H1 (cell line): Measurements from ENCODE around the gene GCSAML. TPM values are rescaled to one million over a fixed set of nuclear protein-coding genes. Genes with fewer than 3 reads are reported as not detected.

Source experiments
- CTCF ChIA-PET: fragments of 300-600 bp; sonication (Branson Sonifier 250); formaldehyde crosslinking; loops from one replicate; lab custom pipeline; 2021; ENCODE audit not compliant: partially characterized antibody; lab: Charles Lee
- POLR2A ChIA-PET: fragments of 300-600 bp; sonication (Branson Sonifier 250); formaldehyde crosslinking; loops from one replicate; lab custom pipeline; 2021; ENCODE audit warnings: inconsistent platforms; ENCODE audit not compliant: partially characterized antibody; lab: Charles Lee
- DNase-seq, 2 experiments: peaks; one replicate each; pipeline versions ENCODE4 v3.0.0 to v3.0.0-alpha.2; 2010 to 2022; ENCODE audit warnings: low spot score in 2 of 2, low read depth in 1 of 2, mixed read lengths in 1 of 2
- FAIRE-seq: peaks from 2 replicates; lab custom pipeline; 2011; peaks lifted over from hg19 to GRCh38; lab: Jason Lieb, UNC
- H2AFZ ChIP-seq: 2 replicates; pipeline ENCODE4 v1.8.1; 2012; ENCODE audit warnings: low read length, inconsistent platforms
- H2AK5ac ChIP-seq: 2 replicates; pipeline ENCODE4 v1.6.1; 2013; ENCODE audit warnings: low read depth, low read length
- H2BK120ac ChIP-seq: replicated peaks from 2 replicates; pipeline ENCODE3; 2013; ENCODE audit warnings: low read depth, low read length, inconsistent platforms
- H2BK12ac ChIP-seq: 2 replicates; pipeline ENCODE4 v1.6.1; 2013; ENCODE audit warnings: low read depth, low read length
- H2BK15ac ChIP-seq: 2 replicates; pipeline ENCODE4 v1.6.1; 2013; ENCODE audit warnings: low read length
- H2BK20ac ChIP-seq: 2 replicates; pipeline ENCODE4 v1.6.1; 2013; ENCODE audit warnings: low read length
- H2BK5ac ChIP-seq: 2 replicates; pipeline ENCODE4 v1.6.1; 2013; ENCODE audit warnings: low read depth, low read length
- H3K14ac ChIP-seq: 2 replicates; pipeline ENCODE4 v1.6.1; 2013; ENCODE audit warnings: inconsistent platforms; ENCODE audit not compliant: insufficient read length
- H3K18ac ChIP-seq: 2 replicates; pipeline ENCODE4 v1.6.1; 2013; ENCODE audit warnings: low read length; ENCODE audit errors: extremely low read depth
- H3K23ac ChIP-seq: 2 replicates; pipeline ENCODE4 v1.6.1; 2013; ENCODE audit warnings: inconsistent platforms; ENCODE audit not compliant: insufficient read length
- H3K23me2 ChIP-seq: 2 replicates; pipeline ENCODE4 v1.6.1; 2013; ENCODE audit warnings: low read depth, low read length
- H3K27ac ChIP-seq: 2 replicates; pipeline ENCODE4 v1.6.1; 2011; ENCODE audit warnings: low read depth, low read length, inconsistent platforms
- H3K27me3 ChIP-seq, 4 experiments: replicated peaks in 1 of 4; 1 replicate in 1 of 4; 2 replicates in 3 of 4; pipeline versions ENCODE4 v1.6.1 to v1.8.1; 2011 to 2013; ENCODE audit warnings: low read length in 3 of 4, mild to moderate bottlenecking in 3 of 4, inconsistent platforms in 2 of 4, mixed read lengths in 2 of 4, moderate library complexity in 1 of 4; ENCODE audit not compliant: control insufficient read depth in 3 of 4, insufficient read depth in 3 of 4; ENCODE audit errors: extremely low read depth in 1 of 4
- H3K36me3 ChIP-seq, 4 experiments: 2 replicates each; pipeline versions ENCODE4 v1.6.1 to v1.8.1; 2011 to 2013; ENCODE audit warnings: mild to moderate bottlenecking in 4 of 4, low read length in 3 of 4, moderate library complexity in 2 of 4, control low read depth in 1 of 4, inconsistent platforms in 1 of 4; ENCODE audit not compliant: insufficient read depth in 4 of 4, control insufficient read depth in 2 of 4
- H3K4ac ChIP-seq: replicated peaks from 2 replicates; pipeline ENCODE3; 2013; ENCODE audit warnings: low read length, low read depth, mixed read lengths, inconsistent platforms; ENCODE audit not compliant: insufficient read length
- H3K4me1 ChIP-seq, 4 experiments: replicated peaks in 1 of 4; 1 replicate in 1 of 4; 2 replicates in 3 of 4; pipeline versions ENCODE4 v1.6.1 to v1.8.1; 2011 to 2013; ENCODE audit warnings: low read length in 3 of 4, inconsistent platforms in 2 of 4, mixed read lengths in 1 of 4; ENCODE audit not compliant: insufficient read depth in 4 of 4, control insufficient read depth in 3 of 4
- H3K4me2 ChIP-seq, 2 experiments: 2 replicates each; pipeline versions ENCODE4 v1.6.1 to v1.8.1; 2011 to 2013; ENCODE audit warnings: low read depth in 2 of 2, low read length in 2 of 2, control low read depth in 1 of 2, inconsistent platforms in 1 of 2, mild to moderate bottlenecking in 1 of 2; ENCODE audit not compliant: insufficient read depth in 1 of 2
- H3K4me3 ChIP-seq, 4 experiments: fragments of 200-600, 300-600 bp in 1 of 4; sonication (generic), shearing (Covaris generic), sonication (Bioruptor Twin) in 1 of 4; 2 replicates each; pipeline versions ENCODE4 v1.5.1 to v1.8.1; 2011 to 2016; ENCODE audit warnings: low read length in 4 of 4, low read depth in 3 of 4, control low read depth in 2 of 4, inconsistent platforms in 2 of 4, mild to moderate bottlenecking in 2 of 4, mixed read lengths in 1 of 4, moderate library complexity in 1 of 4; ENCODE audit not compliant: insufficient read depth in 2 of 4; ENCODE audit errors: extremely low read depth in 1 of 4
- H3K56ac ChIP-seq: replicated peaks from 2 replicates; pipeline ENCODE3; 2013; ENCODE audit warnings: low read depth, mild to moderate bottlenecking, mixed read lengths, low read length, inconsistent platforms; ENCODE audit not compliant: insufficient read length
- H3K79me1 ChIP-seq: 2 replicates; pipeline ENCODE4 v1.6.1; 2013; ENCODE audit warnings: low read depth, low read length, control low read depth
- H3K79me2 ChIP-seq, 2 experiments: 2 replicates each; pipeline versions ENCODE4 v1.6.1 to v1.8.1; 2012 to 2013; ENCODE audit warnings: low read length in 2 of 2, mild to moderate bottlenecking in 2 of 2, inconsistent platforms in 1 of 2; ENCODE audit not compliant: insufficient read depth in 2 of 2, control insufficient read depth in 1 of 2
- H3K9ac ChIP-seq, 4 experiments: replicated peaks in 1 of 4; 1 replicate in 1 of 4; 2 replicates in 3 of 4; pipeline versions ENCODE4 v1.6.1 to v1.8.1; 2011 to 2013; ENCODE audit warnings: low read depth in 3 of 4, low read length in 3 of 4, control low read depth in 2 of 4, mild to moderate bottlenecking in 2 of 4, moderate library complexity in 2 of 4, inconsistent platforms in 1 of 4; ENCODE audit errors: extremely low read depth in 1 of 4
- H3K9me3 ChIP-seq, 2 experiments: 2 replicates each; pipeline versions ENCODE4 v1.6.1 to v1.8.1; 2012 to 2013; ENCODE audit warnings: mild to moderate bottlenecking in 2 of 2, moderate library complexity in 2 of 2, control low read depth in 1 of 2, inconsistent platforms in 1 of 2, low read depth in 1 of 2, low read length in 1 of 2, mixed read lengths in 1 of 2; ENCODE audit not compliant: insufficient read depth in 2 of 2
- H4K20me1 ChIP-seq, 2 experiments: replicated peaks in 1 of 2; 2 replicates each; pipeline versions ENCODE3 to v1.8.1; 2011 to 2013; ENCODE audit warnings: inconsistent platforms in 2 of 2, low read length in 2 of 2, mild to moderate bottlenecking in 1 of 2; ENCODE audit not compliant: insufficient read depth in 2 of 2, control insufficient read depth in 1 of 2
- H4K5ac ChIP-seq: 2 replicates; pipeline ENCODE4 v1.6.1; 2013; ENCODE audit warnings: low read length, low read depth, mixed read lengths, inconsistent platforms; ENCODE audit not compliant: insufficient read length
- H4K8ac ChIP-seq: 2 replicates; pipeline ENCODE4 v1.8.0; 2013; ENCODE audit warnings: mild to moderate bottlenecking, moderate library complexity, low read length, inconsistent platforms; ENCODE audit not compliant: insufficient read depth; ENCODE audit errors: extremely low read depth
- H4K91ac ChIP-seq: replicated peaks from 2 replicates; pipeline ENCODE3; 2013; ENCODE audit warnings: low read length, mixed read lengths, inconsistent platforms; ENCODE audit not compliant: insufficient read length
- ATF2 ChIP-seq: IDR thresholded peaks from 2 replicates; pipeline ENCODE4 v1.6.1; 2012; ENCODE audit warnings: low read length, inconsistent platforms
- BACH1 ChIP-seq: IDR thresholded peaks from 2 replicates; pipeline ENCODE4 v1.6.1; 2012; ENCODE audit warnings: low read length, improper control_type of control experiment
- MAX ChIP-seq: IDR thresholded peaks from 2 replicates; pipeline ENCODE4 v1.6.1; 2012; ENCODE audit warnings: inconsistent platforms
- POLR2AphosphoS5 ChIP-seq: IDR thresholded peaks from 2 replicates; pipeline ENCODE4 v1.6.1; 2011; ENCODE audit warnings: low read depth, low read length
- RBBP5 ChIP-seq: IDR thresholded peaks from 2 replicates; pipeline ENCODE4 v1.7.1; 2012; ENCODE audit warnings: low read depth, mild to moderate bottlenecking, inconsistent platforms, low read length, moderate library complexity, borderline replicate concordance
- SIX5 ChIP-seq: IDR thresholded peaks from 2 replicates; pipeline ENCODE4 v1.6.1; 2011; ENCODE audit warnings: mild to moderate bottlenecking, low read depth, low read length
- YY1 ChIP-seq: IDR thresholded peaks from 2 replicates; pipeline ENCODE4 v1.6.1; 2011; ENCODE audit warnings: low read depth, mild to moderate bottlenecking, low read length
- WGBS, 2 experiments: shearing (Covaris generic) in 1 of 2; methylation state at CpG; one replicate each; pipeline versions ENCODE4 v1.1.6 to v1.1.7; 2013 to 2015; ENCODE audit warnings: low lambda C conversion rate in 2 of 2, mixed read lengths in 2 of 2, inconsistent platforms in 1 of 2, low coverage in 1 of 2, missing lambda C conversion rate in 1 of 2; ENCODE audit not compliant: insufficient replicate concordance in 2 of 2, insufficient coverage in 1 of 2, insufficient read length in 1 of 2; ENCODE audit errors: extremely low coverage in 1 of 2, missing lambda C conversion rate in 1 of 2; 5-methylcytosine and 5-hydroxymethylcytosine counted together
- polyA plus RNA-seq, 7 experiments: library from polyadenylated mRNA; depleted of rRNA in 3 of 7; stranded (reverse) in 5 of 7; unstranded in 2 of 7; fragments of >200 nt in 5 of 7; fragments of 200-250 nt in 2 of 7; gene quantifications; 1 replicate in 5 of 7; 2 replicates in 1 of 7; 4 replicates in 1 of 7; pipeline versions ENCODE4 v1.2.1 to v1.2.3, GENCODE V29; 2011 to 2013; ENCODE audit warnings: missing spikeins in 2 of 7, mixed read lengths in 2 of 7
- total RNA-seq: library from RNA; stranded (reverse); fragmentation: NEBNext Ultra II Directional; extraction: Animal tissue kit (Norgen Biotek cat#: 25700); gene quantifications from 2 replicates; pipeline ENCODE4 v1.2.1, GENCODE V29; 2021

The GCSAML gene
- total and polyA plus RNA-seq, 2 of the 8 experiments (the other 6 are each of a cell fraction or from before 2014, with no cell fraction given) = not detected

GRCh38 chr1:247605286-247605685, 56.4 kb downstream of the GCSAML start, which contains the start of gene OR2G3:
TSS of gene OR2G3 (plus strand) at chr1:247605586. CDS start at chr1:247605586, 0 bp downstream.
- no peak within 1 kb of the TSS for H2AK5ac ChIP-seq
- H3K79me1 ChIP-seq = no peaks in the 10 kb centered on the region
- no peaks in the 10 kb centered on the region for H3K79me2 ChIP-seq
- H2BK12ac ChIP-seq = no peak within 1 kb of the TSS
- H2BK15ac ChIP-seq = no peak within 1 kb of the TSS
- no peak within 1 kb of the TSS for H3K9ac ChIP-seq
- H2AFZ ChIP-seq = no peak within 1 kb of the TSS
- H4K8ac ChIP-seq = no peak within 1 kb of the TSS
- no peak within 1 kb of the TSS for H3K56ac ChIP-seq
- no peak within 1 kb of the TSS for H2BK20ac ChIP-seq
- no peaks in the 10 kb centered on the region for H3K27me3 ChIP-seq
- no peak for TF ChIP-seq YY1
- no peak for TF ChIP-seq RBBP5
- TF ChIP-seq POLR2AphosphoS5 = no peak
- no peak for TF ChIP-seq BACH1
- no peak for TF ChIP-seq MAX
- no peak for TF ChIP-seq SIX5
- TF ChIP-seq ATF2 = no peak
- no peak within 1 kb of the TSS for H3K4me2 ChIP-seq
- POLR2A ChIA-PET = no interaction called here
- no peak within 1 kb of the TSS for H3K27ac ChIP-seq
- no peaks in the 10 kb centered on the region for H3K4me1 ChIP-seq
- H4K91ac ChIP-seq = no peak within 1 kb of the TSS
- no peak within 1 kb of the TSS for H2BK120ac ChIP-seq
- 67% methylated on average over 2 of the region's 2 CpGs; no CpG with 5 or more reads in 1 of the 2 experiments for WGBS, 2 experiments
- no peak within 1 kb of the TSS for H3K23ac ChIP-seq
- CTCF ChIA-PET = no interaction called here
- peaks cover 17 to 23% of the 10 kb centered on the region in 2 experiments for H3K9me3 ChIP-seq
- FAIRE-seq (no peak), DNase-seq (no peak)
- no peaks in the 10 kb centered on the region for H3K36me3 ChIP-seq
- no peak within 1 kb of the TSS for H4K5ac ChIP-seq
- H3K18ac ChIP-seq = no peak within 1 kb of the TSS
- no peak within 1 kb of the TSS for H3K14ac ChIP-seq
- no peak within 1 kb of the TSS for H3K4ac ChIP-seq
- H4K20me1 ChIP-seq = no peaks in the 10 kb centered on the region
- no peak within 1 kb of the TSS for H2BK5ac ChIP-seq
- H3K4me3 ChIP-seq = no peak within 1 kb of the TSS
- H3K23me2 ChIP-seq = no peaks in the 10 kb centered on the region; the same call in 1 of the 2 replicates
